HG03066 (cell line): Measurements from ENCODE around the gene CDK1.
"Not testable (repeated sequence)": the region's sequence is repeated elsewhere in the genome, so short reads cannot be mapped to it uniquely, and the experiment has no call there.

Source experiments
- ATAC-seq: cut with Tn5 transposase; IDR thresholded peaks from one replicate; pipeline ENCODE4 v1.9.1; 2021; ENCODE audit warnings: low read depth; ENCODE audit not compliant: unreplicated experiment

The CDK1 gene

DNA sequence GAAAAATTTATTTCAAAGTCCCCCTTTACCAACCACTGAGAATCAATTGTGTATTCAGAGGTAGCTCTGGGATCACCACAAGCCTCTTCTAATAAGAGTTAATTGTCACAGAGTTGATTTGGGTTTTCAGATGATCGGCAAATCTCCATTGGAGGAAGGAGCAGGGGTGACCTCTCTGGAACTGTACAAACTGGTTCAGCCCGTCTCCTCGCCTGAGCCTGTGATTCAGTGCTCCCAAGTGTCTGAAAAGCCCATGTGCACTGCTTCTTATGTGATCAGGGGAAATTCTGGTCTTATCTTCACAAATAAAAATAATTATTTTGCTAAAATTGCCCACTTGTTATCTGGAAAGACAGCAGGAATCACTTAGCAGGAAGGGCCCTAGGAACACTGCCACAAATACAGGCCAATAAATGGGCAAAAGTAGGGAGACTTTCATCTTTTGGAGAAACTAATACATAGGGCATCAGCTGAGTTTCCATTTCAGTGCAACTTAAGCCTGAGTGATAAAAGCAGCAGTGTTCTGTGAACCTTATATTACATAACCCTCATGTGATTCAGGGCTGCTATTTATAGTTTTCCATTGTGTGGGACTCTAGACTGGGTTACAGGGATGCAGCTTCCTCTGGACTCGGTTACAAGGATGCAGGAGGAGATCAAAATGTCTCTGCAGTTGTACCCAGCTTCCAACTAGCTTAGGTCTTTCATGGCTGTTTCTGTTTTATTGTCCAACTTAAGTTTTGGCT is 32.3 kb downstream of the CDK1 start:
- ATAC-seq: no peak

DNA sequence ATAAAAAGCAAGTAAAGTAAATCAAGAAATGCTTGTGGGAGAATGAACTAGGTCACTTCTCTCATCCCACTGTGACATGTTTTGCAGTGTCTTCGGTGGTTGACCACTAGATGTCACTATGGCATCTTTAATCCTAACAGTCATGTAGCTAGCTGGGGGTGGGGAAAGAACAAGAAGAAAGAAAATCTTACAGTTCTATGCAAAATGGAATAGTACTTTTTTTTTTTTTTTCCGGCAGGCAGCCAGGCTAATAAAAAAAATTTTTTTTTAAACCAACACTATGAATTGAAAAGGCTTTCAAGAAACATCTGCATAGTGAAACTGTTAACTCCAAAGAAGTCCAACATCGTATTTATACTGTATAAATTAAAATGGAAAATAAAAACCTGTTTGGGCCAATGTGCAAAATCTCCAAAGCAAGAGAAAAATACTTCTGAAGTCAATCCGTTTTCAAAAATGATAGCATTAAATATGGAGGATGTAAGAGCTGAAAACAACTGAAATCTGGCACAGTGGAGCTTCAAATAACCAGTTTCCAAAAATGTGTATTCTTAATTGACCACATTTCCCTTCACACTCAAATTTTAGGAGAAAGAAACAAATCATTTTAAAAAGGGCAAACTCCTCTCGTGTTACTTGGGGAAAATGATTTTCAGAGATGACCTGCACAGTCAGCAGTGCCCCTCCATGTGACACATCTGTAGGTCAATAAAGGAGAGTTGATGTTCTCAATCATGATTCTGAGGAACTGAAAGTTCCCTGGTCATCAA is 38.5 kb downstream of the CDK1 start:
- ATAC-seq: peak; percentile 66

DNA sequence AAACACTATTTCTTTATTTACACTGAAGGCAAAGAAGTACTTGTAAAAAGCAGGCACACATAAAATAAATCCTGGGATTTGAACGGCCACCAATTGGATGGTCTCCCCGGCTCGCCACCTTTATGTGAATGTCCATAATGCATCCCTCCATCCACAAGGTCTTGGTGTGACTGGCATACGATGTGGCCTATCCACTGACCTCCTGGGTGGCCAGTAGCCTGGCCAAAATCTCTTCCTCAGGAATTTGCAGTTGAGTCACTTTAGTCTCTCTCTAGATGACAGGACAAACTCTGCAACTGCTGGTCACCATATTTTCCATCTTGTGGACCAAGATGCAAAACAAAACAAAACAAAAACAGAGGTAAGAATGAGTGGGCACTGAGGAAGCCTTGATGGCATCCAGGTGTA is 39.1 kb downstream of the CDK1 start:
- no peak for ATAC-seq

DNA sequence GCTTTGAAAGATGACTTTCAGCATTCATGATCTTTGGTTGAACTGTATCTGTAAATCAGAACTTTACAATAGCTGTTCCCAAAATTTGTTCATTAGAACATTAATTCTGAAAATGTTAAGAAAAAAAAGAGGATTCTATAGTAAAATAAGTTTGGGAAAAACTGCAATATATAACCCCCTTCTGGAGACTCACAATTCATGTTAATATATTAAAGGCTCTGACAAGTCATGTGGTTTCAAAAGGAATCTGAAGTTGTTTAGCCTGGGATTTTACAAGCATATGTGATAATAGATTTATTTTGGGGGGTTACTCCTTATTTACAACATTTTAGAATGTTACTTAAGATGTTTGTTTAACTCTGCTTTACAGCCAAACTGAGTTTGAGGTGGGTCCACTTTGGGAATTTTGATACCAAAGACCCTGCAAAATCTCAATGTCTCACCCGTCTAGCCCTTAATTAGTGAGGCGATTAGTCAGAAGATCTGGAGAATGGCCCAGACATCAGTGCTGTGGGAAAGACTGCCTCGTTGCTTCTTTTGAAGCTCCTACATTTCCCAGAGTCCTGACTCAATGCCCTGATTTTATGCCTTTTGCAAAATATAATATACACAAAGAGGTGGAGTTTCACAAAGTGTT is 40.0 kb downstream of the CDK1 start:
- no peak for ATAC-seq

DNA sequence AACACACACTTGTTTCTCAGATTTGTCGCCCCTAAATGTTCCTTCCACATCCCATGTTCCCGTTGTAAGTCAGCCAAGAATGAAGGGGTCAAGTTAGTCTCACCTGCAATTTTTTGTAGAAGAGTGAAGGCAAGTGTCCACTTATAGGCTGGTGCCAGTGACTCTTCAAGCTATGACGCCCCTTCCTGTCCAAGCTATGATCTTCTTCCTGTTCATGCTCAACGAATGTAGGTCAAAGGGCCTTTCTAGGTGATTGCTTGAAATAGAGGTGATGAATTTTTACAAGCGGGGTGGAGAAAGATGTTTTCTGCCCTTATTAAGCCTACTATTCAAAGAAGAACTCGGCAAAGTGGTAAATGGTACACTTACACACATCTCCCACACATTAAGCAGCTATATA is 41.0 kb downstream of the CDK1 start:
- no peak for ATAC-seq

DNA sequence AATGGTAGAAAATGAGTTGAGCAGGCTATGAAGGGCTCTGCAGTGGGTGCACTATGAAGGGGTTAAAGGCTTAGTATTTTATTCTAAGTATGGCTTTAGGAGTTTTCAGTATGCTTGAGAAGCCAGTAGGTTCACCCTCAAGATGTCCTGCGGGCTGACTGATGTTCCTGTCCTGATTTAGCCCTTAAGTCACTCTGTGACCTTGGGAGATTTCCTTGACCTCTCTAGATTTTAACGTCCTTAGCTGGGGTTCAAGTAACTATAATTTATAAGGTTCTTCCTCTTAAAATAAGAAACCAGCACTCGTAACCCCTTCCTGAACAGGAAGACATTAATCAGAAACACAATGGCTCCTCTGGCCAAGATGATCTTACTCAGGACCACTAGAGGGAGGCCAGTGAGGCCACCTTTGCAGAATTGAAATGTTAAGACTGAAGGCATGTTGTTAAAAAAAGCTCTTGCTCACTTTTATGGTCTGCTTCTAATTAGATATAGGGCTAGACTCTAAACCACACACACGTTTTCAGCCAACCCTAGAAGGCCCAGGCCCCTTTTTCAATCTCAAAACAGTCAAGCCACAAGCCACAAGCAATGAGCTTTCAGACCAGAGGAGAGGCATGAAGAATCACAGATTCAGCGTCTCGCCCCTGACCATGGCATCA is 41.9 kb downstream of the CDK1 start:
- peak; percentile 58 for ATAC-seq

DNA sequence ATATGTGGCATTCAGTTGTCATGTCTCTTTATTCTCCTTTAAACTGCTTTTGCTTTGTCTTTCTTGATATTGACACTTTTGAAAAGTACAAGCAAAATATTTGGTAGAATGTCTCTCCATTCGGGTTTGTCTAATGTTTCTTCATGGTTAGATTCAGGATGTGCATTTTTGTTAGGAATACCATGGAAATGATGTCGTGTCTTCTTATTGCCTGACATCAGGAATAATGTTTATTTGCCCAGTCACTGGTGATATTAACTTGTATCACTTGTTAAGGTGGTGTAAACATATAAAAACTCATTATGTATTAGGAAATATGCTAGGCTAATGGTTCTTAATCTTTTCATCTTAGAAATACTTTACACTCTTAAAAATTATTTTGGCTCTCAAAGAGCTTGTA is 43.4 kb downstream of the CDK1 start:
- no peak for ATAC-seq

DNA sequence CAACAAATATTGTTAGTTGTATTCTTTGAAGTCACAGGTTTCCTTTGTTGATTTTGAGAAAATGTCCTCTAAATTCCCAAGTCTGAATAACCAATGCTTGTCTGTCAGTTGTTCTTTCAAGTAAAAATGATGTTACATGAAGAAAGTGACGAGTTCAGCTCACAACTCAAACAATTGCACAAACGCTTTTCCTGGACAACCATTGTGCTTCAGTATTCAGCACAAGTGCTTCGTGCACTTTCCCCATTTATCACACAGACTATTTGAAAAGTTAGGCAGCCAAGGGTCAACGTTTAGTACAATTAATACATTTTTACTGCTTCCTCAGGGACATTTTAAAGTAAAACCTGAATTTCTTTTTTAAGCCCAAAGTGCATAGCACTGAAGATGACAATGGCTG is 44.5 kb downstream of the CDK1 start:
- no peak for ATAC-seq

DNA sequence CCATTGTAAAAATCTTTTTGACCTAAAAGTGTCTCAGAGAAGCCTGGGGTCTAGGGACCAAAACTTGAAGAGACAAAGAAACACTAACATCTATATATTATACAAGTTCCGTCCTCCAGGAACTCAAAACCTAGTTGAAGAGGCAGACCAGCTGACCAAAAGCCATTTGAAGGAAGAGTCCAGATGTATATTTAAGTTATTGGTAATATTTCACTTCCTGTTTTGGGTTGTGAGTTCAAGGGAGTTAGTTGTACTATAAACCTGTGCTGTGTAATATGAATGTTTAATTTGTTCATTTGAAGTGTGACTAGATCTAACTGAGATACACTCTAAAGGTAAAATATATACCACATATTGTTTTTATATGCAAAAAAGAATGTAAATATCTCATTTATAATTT is 45.0 kb downstream of the CDK1 start:
- ATAC-seq: no peak

DNA sequence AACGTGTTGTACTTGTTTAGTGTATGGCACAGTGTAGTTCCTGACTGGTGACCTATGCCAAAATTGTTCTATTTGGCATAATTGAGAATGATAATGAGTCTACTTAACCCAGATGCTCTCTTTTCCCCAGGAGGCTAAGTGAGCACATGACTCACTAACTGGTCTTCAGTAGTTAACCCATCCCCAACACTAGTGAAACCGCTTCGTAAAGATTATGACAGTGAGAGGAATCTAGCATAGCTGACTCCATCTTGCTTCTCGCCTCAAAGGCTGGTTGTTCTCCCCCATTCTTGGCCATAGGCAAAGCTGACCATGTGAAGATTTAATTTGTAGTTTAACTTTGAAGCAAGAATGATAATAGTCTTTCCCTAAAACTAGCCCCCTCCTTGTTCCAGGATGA is 47.2 kb downstream of the CDK1 start:
- no peak for ATAC-seq

DNA sequence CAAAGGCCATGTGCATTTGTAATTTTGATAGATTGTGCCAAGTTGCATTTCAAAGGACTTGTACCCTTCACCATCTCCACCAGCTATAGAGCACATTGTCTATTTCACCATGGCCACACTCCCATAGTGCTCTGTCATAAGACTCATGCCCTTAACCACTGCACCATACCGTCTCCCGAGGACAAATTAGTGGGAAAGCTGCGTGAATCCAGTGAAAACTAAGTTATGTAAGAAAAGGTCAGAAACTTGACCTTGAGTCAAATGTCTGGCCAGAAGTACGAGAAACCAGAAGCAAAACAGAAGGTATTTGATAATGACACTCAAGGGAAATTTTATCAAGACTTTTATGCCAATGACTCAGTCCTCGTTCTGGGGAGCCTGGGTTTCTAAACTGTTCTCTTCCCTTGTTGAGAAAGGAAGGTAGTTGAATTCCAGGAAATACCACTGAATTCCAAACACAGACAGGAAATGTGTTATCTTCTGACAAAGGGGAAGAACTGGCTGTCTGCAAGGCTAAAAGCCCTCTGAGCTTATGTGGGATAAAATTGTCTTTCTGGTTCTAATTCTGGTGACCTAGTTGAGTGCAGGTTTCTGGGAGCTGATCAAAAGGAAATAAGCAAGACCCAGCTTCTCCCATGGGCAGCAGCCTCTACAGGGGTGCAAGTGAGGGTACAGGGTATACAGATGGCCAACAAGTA is 49.7 kb downstream of the CDK1 start:
- ATAC-seq: no peak

DNA sequence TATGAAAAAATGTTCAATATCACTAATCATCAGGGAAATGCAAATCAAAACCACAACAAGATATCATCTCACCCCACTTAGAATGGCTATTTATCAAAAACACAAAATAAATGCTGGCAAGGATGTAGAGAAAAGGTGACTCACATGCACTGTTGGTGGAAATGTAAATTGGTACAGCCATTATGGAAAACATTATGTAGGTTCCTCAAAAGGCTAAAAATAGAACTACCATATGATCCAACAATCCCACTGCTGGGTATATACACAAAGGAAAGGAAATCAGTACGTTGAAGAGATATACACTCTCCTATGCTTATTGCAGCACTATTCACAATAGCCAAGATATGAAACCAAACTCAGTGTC is 50.2 kb downstream of the CDK1 start:
- no peak for ATAC-seq

DNA sequence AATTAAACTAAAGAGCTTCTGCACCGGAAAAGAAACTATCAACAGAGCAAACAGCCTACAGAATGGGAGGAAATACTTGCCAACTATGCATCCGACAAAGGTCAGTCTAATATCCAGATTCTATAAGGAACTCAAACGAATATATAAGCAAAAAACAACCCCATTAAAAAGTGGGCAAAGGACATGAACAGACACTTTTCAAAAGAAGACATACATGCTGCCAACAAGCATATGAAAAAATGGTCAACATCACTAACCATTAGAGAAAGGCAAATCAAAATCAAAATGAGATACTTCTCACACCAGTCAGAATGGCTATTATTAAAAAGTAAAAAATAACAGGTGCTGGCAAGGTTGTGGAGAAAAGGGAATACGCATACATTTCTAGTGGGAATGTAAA is 53.9 kb downstream of the CDK1 start:
- not testable (repeated sequence) for ATAC-seq

DNA sequence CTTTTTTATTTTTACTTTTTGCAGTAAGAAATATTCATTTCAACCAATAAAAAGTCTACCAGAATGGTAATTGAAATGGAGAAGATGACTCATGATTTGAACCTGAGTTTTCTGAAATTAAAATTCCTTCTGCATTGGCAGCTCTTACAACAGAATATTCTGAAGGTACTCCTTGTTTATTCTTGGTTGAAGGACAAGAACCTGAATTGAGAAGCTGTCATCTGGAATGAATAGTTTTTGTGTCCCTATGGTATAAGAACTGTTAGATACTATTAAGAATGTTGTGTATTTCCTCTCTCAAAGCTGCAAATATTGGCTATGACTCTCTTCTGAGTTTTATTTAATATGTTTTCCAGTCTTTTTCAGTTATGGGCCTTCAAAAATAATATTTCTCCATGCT is 56.1 kb downstream of the CDK1 start:
- ATAC-seq: no peak

DNA sequence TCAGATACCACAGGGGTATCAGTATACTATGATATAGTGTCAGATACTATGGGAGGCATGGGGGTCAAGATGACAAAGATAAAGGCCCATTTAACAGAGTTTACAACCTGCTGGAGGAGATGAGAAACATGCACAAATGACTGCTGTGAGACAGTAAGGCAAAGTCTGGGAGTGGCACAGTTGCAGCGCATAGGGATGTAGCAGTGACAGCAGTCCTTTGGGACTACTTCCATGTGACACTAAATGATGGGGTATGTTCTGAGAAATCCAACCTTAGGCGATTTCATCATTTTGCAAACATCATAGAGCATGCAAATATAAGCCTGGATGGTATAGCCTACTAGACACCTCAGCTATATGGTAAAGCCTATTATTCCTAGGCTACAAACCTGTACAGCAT is 56.8 kb downstream of the CDK1 start:
- no peak for ATAC-seq

DNA sequence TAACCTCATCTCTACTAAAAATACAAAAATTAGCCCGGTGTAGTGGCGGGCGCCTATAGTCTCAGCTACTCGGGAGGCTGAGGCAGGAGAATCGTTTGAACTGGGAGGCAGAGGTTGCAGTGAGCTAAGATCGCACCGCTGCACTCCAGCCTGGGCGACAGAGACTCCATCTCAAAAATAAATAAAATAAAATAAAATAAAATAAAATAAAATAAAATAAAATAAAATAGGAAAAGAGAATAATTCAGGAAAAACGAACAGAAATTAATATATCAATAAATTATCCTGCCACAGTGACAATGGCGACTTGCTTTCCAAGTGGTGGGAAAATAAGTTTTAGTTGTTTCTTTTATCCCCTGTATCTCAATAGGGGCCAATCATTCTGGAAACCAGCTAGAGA is 62.9 kb downstream of the CDK1 start:
- ATAC-seq: not testable (repeated sequence)

DNA sequence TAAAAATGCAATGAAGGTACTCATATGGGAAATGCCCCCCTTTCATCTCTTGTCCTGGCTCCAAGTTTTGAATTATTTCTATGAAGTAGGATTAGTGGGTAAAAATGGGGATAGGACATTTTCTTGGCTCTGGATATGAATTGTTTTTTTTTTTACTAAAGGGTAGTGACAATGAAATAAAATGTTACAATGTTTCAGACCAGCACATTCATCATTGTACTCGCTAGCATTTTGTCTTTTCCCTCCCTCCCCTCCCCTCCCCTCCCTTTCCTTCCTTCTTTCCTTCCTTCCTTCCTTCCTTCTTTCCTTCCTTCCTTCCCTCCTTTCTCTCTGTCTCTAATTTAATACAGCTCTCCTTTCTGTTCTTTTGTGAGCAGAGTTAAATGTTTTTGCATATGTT is 64.4 kb downstream of the CDK1 start:
- no peak for ATAC-seq
